IPS-11a (cell line): ENCODE data around the gene CARMIL1.

Source experiments
- H3K4me3 ChIP-seq: one replicate; pipeline ENCODE4 v1.5.1; 2013; ENCODE audit warnings: low read depth, low read length, control low read depth

The CARMIL1 gene

DNA sequence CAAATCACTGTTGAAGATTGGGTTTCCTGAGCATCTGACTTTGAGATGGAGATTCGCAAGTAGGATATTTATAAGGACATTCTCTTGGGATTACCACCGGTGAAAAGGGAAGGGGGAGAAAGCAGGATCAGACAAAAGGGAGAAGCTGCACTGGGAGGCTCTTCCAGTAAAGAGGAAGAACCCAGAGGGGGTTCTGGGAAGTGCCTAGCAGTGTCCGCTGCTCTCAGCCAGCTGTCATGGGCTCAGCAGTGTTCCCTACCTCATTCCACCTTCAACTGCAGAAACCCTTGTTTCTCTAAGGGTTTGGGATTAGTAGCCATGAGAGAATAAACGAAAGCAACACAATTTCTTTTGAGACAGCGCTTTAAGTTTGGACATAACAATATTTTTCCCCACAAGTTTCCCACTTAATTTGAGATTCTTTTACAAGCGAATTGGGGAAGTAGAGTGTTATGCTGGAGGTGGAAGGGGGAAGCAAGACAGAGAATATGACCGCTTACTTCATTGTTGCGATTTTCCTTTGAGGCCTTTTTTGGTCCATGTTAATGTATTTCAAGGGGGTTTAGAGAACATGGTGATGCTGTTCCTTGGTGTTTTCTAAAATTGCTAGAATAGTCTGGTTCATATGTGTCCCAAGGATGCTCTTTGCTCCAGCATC, 218.3 kb downstream of the CARMIL1 start:
- no peak overlapping the region for H3K4me3 ChIP-seq

DNA sequence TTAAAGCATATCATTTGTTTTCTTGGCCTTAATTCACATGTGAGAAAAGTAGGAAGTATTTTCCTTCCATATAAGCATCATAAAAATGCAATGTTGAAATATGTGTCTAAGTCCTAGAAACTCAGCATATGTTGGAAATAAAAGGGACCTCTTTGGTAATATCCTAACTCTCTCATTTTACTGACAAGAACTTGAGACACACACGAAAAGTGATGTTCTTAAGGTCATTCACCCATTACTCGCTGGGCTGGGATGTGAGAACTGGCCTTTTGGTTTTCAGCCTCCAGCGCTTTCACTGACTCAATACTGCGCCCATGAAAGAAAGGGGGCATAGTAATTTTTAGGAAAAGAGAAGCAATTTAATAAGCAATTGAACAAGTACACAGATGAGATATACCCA, 219.3 kb downstream of the CARMIL1 start:
- H3K4me3 ChIP-seq, result no peak overlapping the region

DNA sequence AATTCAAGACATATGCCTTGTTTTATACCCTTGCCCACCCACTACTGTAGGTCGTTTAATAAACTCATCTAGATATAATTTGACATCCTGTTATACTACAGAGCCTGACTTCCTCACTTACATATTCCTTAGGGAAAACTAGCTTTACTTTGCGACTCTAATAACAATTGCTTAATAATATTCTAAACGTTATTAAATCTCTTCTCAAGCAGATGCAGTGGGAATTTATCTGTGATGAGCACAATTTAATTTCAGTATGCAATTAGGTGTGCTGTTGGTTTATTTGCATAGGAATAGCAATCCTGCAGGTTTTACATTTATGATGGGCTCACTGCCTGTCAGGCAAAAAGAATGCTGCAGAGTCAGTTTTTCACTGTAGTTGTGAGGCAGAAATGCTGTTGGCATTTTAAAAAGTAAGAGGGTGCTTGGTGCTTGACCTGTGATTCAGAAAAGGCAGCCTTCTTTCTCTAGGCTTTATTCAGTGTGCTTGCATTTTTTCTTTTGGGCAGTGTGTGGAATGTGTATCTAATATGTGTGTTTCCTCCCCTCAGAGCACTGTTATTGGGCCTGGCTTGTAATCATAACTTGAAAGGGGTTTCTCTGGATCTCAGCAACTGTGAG, 220.6 kb downstream of the CARMIL1 start:
- H3K4me3 ChIP-seq, result no peak overlapping the region

DNA sequence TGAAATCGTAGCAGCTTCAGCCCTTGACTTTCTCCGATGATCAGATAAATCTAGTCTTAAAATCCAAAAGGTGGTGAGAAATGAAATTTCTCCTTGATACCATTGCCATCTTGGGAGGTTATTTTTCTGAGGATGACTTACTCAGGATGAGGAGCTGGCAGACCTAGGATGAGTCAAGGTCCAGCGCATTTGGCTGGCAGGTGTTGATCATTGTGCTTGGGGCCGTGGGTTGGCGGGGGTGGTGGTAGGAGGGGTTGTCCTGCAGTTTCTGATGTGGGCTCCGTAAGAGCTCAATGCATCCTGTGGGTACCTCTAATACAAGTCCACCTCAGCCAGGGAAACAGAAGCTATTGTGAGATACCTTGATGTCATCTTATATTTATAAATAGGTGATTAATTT, 224.5 kb downstream of the CARMIL1 start:
- no peak overlapping the region for H3K4me3 ChIP-seq

DNA sequence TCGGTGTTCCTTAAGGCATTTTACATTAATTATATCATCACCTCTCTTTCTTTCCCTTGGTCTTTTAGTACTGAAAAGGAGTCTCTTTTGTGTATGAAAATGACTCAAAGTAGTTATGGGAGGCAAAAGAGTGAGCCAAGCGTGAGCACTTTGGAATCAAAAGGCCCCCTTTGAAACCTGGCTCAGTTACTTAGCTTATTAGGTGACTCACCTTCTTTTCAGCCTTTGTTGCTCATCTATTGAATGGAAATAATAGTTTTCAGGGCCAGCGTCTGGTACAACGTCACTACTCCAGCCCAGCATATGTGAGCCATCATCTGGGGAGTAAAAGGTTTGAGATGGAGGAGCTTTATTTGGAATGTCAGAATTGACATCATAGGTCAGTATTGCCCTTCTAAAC, 225.5 kb downstream of the CARMIL1 start:
- no peak overlapping the region for H3K4me3 ChIP-seq

DNA sequence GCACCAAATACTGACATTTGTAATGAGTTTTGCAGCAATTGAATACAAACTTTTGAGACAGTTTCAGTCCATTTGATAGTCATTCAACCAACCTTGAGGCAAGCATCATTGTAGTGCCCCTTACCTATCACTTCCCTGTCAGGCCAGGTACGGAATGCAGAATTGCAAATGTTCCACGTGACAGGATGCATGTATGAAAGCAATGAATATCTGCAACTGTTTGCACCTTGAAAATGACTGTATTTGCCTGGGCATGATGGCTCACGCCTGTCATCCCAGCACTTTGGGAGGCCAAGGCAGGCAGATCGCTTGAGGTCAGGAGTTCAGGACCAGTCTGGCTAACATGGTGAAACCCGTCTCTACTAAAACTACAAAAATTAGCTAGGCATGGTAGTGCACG, 226.8 kb downstream of the CARMIL1 start:
- H3K4me3 ChIP-seq, result no peak overlapping the region

DNA sequence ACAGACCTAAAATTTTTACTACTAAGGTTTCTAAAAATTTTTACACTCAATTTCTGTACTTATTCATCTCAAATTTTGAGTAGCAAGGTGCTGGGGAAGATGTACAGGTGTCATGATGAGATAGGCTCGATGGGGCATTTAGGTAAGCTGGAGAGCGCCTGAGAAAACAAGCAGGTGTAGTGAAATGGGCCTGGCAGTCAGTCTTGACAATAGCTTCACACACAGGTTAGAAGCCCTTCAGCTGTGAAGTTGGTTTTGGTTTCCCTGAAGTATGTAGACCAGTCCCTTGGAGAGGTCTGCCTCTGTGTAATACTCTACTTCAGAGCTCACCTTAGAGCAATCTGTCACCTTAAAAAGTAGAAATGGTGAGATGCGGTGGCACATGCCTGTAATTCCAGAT, 228.9 kb downstream of the CARMIL1 start:
- no peak overlapping the region for H3K4me3 ChIP-seq

DNA sequence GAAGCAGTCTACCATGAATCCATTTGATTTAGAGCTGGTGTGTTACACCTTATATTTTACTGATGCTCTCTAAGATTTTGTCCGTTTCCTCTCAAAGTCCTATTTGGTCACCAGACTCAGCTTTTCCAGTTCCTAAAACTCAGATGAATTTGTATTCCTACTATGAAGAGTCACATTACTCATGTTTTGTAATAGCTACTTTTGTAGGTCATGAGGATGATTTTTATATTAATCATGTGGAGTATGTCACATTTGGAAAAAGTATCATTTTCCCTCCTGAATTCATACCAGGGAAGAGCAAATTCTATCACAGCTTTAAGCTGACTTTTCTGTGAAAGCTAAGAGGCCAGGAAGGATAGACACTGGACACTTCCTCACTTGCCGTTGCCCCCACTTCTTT, 232.2 kb downstream of the CARMIL1 start:
- H3K4me3 ChIP-seq, result no peak overlapping the region

DNA sequence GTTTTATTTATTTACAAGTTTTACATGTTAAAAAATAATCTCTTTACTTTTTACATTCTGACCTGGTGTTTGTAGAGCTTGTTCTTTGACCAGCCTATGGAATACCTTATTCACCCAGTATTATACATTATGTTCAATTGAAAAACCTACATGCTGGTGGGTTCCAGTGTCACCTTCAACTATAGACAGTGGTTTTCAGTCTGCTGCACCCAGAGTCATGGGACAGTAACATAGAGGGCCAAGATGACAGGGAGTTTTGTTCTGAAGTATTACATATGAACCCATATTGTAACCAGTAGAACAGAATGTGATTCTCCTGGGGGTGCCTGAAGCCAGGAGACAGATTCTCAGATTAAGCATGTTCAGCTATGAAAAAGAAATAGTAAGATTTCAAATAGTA, 233.4 kb downstream of the CARMIL1 start:
- no peak overlapping the region for H3K4me3 ChIP-seq

DNA sequence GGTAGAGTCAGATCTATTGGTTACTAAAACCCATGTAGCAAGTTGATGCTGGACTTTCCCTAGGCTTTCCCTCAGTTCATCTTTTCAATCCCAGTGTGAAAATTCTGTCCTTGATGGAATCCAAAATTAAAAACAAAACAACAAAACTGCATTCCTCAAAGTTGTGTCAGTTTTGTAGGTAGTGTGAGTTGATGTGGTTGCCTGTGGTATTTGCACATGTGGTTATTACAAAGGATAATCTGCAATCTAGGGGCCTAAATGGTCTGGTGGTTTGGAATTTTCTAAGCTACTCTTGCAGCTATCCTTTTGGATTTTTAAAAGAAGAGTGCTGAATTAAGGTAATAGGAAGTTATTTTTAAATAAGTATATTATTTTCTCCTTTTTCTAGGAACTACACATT, 240.7 kb downstream of the CARMIL1 start:
- no peak overlapping the region for H3K4me3 ChIP-seq

DNA sequence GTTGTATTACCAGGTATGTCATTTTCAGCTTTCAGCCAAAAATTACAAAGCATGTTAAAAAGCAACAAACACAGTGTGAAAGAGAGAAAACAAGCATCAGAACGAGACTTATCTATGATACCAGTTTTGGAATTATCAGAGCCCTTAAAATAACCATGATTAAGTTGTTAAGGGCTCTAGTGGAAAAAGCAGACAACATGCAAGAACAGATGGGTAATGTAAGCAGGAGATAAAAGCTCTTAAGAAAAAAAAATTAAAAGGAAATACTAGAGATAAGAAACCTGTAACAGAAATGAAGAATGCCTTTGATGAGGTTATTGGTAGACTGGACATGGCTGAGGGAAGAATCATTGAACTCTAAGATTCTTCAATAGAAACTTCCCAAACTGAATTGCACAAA, 245.4 kb downstream of the CARMIL1 start:
- H3K4me3 ChIP-seq, result no peak overlapping the region

DNA sequence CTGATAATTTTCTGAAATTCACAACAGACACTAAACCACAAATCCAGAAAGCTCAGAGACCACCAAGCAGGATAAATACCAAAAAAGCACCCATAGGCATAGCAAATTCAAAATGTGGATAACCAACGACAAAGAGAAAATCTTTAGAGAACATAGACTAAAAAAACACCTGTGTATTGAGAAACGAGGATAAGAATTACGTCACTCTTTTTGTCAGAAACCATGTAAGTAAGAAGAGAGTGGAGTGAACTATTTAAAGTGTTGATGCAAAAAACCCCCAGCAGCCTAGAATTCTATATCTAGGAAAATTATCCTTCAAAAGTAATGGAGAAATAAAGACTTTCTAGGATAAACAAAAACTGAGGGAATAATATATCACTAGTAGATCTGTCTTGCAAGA, 245.9 kb downstream of the CARMIL1 start:
- H3K4me3 ChIP-seq, result no peak overlapping the region

DNA sequence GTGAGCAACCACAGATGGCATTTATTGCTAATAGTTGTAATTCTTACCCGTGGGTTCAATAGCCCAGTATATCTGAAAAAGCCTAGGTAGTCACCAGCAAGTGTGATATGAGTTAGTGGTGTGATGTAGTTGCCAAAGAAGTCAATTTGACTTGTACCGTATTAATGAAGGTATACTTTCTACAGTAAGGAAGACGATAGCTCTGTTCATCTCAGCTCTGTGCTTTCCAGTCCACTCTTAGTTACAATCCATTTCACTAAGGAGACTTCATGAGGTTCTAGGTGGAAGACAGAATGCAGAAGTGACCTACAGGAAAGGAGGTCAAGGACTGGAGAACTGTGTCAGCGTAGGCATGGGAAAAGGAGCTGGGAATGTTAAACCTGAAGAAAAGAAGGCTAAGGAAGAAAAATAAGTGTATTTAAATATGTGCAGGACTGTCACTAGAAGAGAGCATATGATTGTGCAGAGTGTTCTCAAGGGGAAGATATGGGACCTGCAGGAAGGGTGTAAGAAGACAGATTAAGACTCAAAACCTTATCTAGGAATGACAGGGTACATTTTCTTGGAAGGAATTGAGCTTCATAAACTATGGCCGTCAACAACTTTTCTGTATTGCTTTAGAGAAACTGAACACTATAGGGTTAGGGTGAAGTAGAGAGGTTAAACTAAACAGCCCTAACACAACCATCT, 255.9 kb downstream of the CARMIL1 start:
- no peak overlapping the region for H3K4me3 ChIP-seq

DNA sequence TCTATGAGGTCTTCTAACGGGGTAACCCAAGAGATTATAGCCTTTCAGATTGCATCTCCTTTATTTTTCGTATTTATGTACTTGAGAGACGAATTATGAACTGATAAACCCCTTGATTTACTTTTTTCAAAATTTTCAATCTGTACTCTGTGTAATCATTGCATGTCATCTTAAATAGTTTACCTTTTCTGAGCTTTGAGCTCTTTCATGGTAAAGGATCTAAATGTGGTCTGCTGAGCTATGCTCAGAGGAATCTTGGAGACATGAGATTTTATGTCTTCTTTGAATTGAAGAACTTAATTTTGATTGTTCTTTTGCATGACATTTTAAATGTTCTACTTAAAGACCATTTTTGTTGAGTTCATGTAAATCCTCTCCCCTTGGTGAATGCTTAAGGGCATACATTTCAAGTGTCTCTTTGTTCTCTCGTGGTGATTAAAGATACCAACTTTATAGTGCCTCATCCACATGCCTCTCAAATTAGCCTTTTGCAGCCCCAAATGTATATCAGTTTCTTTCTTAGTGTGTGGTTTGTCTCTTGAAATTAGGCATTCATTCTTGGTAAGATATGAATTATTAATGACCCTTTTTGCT, 256.6 kb downstream of the CARMIL1 start:
- H3K4me3 ChIP-seq, result no peak overlapping the region

DNA sequence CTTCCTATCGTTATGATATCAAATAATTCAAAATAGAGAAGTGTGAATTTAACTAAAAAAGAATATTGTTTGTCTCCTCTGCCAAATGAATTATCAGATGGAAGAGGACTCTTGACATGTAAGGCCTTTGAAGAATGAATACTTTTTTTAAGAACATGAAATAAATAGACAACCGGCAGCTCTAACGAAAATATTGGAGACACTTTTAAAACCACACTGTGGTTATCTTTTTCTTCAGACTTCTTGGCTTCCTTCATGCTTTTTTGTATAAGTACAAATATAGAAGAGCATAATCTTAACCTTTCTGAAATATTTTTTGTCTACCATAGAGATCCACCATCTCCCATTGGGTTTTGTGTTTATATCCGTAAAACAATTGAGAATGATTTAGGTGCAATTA, 257.6 kb downstream of the CARMIL1 start:
- H3K4me3 ChIP-seq, result no peak overlapping the region

DNA sequence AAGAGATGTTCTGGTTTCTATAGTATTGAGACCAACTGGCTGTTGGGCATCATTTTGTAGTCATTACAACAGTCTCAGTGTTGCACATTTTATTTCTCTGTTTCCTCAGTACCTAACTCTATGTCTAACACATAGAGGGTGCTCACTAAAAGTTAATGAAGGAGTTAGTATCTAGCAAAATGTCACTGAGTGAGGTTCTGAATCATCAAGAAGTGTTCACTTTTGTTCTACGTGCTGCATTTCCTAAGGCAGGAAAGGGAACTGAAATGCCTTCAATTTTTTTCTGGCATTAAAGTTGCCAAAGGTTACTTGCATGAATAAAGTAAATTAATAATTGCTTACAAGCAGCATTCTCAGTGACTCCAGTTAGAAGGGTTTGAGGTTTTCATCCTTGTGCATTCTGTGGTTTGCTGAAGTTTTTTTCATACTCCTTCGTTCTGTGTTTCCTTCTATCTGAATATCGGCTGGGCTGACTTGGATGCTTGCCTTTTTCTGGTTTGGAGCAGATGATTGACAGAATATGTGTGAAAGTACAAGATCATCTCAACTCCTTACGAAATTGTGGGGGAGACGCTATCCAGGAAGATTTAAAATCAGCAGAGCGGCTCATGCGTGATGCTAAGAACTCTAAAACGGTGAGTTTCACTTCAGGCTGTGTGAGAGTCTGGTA, 258.3 kb downstream of the CARMIL1 start:
- no peak overlapping the region for H3K4me3 ChIP-seq

DNA sequence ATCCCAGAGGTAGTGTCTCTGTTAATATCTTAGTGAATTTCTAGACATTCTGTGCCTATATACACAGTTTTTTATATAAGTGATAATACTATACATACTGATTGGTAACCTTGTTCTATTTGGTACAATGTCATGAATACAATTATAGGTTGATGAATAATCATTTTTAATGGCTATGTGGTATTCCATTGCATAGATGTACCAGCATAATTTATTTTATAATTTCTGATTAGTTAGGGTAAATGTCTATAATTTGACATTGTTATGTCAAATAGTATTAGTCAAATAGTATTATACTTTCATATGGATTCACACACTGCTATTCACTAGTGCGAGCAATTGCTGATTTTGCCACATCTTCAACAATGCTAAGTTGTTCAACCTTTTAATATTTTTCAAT, 262.1 kb downstream of the CARMIL1 start:
- no peak overlapping the region for H3K4me3 ChIP-seq

DNA sequence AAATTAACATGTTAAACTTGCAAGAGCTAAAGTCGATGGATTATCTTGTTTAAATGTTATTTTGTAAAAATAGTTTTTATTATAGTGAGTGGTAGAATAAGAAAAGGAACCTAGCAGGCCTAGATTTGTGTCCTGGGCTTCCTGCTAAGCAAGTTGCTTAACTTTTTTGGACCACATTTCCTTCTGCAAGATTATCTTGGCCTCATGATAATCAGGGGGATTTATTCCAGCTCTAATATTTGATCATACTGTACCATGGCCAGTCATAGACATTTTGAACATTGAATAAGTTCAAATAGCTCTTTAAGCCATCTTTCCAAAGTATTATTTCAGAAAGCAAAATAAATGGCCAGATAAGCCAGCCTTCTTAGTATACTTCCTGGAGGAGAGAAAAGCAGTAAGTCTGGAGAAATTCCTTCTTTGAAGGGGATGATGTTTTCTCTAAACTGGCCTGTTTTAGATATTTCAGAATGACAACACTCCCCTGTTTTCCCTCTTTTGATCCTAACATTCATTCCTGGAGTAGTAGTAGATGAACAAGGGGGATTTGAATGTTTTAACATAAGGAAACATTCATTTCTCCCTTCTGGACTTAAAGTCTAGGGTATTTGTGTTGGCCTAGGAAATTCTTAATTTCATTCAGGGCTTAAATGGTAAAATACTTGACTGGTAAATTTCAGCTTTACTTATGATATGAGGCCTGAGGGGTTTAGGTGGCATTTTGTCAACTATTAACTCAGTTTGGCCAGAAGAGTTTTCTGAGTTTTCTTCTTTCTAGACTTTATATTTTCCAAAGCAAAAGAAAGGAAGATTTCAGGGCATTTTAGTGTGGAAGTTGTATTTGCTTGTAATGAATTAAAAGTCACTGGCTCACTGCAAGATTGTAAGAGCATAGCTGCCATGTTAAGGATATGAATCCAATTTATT, 264.1 kb downstream of the CARMIL1 start:
- H3K4me3 ChIP-seq, result no peak overlapping the region

DNA sequence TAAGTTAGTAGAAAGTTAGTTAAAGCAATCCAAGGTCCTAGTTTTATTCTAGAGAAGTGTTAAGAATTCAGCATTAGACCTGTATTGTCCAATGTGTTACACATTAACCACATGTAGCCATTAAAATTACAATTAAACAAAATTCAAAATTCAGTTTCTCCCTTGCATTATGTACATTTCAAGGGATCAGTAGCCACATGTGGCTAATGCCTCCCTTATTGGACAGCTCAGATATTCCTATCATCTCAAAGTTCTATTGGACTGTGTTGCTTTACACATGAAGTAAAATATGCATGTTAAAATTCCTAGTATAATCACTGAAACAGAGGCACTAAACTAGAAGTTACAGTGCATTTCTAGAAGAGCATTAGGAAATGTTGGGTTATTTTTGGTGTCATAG, 265.7 kb downstream of the CARMIL1 start:
- H3K4me3 ChIP-seq, result no peak overlapping the region

DNA sequence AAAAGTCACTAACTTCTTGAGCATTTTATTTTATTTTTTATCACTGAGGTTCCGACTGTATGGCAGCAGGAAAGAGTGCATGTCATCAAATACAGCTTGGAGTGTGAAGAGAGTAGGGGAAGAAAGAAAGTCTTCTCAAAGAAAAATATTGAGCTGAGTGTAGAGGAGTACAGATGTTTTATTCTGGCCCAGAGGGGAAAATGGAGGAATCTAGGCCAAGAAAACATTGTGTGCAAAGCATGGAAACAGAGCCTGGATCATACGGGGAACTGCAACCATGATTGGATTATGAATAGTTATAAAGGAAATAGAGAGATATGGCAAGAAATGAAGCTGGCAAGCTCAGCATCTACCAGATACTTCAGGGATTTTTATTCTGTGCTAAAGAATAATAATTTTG, 268.6 kb downstream of the CARMIL1 start:
- H3K4me3 ChIP-seq, result no peak overlapping the region

DNA sequence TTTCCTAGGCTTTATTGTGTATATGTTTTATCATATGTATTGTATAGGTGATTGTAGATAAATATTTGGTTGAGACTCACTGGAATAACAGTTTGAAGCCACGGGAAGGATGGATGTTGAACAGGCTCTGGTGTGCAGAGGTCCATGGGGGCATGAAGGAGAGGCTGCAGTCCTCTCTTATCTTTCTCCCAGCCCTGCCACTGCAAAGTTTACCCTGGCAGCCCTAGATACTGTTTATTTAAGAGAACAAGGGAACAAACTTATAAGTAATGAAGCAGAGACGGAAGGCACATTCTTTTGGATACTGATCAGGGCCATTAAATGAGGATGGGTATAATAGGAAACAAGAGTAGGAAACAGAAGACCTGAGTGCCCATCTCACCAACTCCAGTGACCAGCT, 269.3 kb downstream of the CARMIL1 start:
- no peak overlapping the region for H3K4me3 ChIP-seq
